Measurements from ENCODE around the gene TAF10. TPM values are rescaled to one million over a fixed set of nuclear protein-coding genes. Genes with fewer than 3 reads are reported as not detected.

Gene TAF10
- total RNA-seq, 1 experiment from 2014 or later: 387 TPM

GRCh38 chr11:6614446-6614845 lies 2.4 kb upstream of the TAF10 start:
- ATAC-seq (no peak), DNase-seq (ENCODE audit: low read depth, low spot score) (no peak)
- Histone ChIP-seq H3K36me3 (ENCODE audit: control insufficient read depth, insufficient read depth, low read length) (peaks cover 19% of the 10 kb centered on the region), H3K27me3 (ENCODE audit: control insufficient read depth, insufficient read depth, low read length) (no peaks in the 10 kb centered on the region), H3K4me1 (ENCODE audit: control insufficient read depth, insufficient read depth, low read length) (peaks cover 29% of the 10 kb centered on the region), H3K27ac (ENCODE audit: low read length) (no peak overlapping the region), H3K4me3 (ENCODE audit: low read depth in 2 of 2, low read length in 2 of 2) (no peak overlapping the region), H3K9me3 (ENCODE audit: control insufficient read depth, insufficient read depth, low read depth, low read length) (no peaks in the 10 kb centered on the region)
- ChIA-PET CTCF (no interaction called here), POLR2A (interaction anchor here (0.5 kb wide), 1 partner anchor 57 kb away, joined by 8 read pairs; no protein-coding TSS in a partner anchor)
- in situ Hi-C loops (cut with HindIII; ENCODE audit: low pct_unique_long_range_greater_than_20kb, low sequenced_read_pairs) (no loop called here), intact Hi-C loops (cut with micrococcal nuclease; ENCODE audit: unreplicated experiment) (loop anchor here (5.0 kb wide), 1 partner anchor 68 kb away; the partner anchor contains the start of gene MRPL17)
- no TSS peak for BruUV-seq (replicated peaks)
- no peak for TF ChIP-seq TCF7L2 (IDR thresholded peaks at IDR 0.05; ENCODE audit: low read depth, low read length)
- TF ChIP-seq CTCF (IDR thresholded peaks at IDR 0.05): no peak
- TF ChIP-seq POLR2AphosphoS5 (IDR thresholded peaks at IDR 0.05; ENCODE audit: low read depth, low read length): no peak
- no peak for TF ChIP-seq REST (IDR thresholded peaks at IDR 0.05; ENCODE audit: insufficient read depth in 1 of 2, low read depth in 2 of 2, low read length in 1 of 2)
- TF ChIP-seq SIN3A (IDR thresholded peaks at IDR 0.05; ENCODE audit: borderline replicate concordance, insufficient read depth, low read depth, low read length): no peak

- ChIA-PET CTCF (interaction anchor here (0.7 to 1.8 kb wide), 2 partner anchors 25 to 70 kb away, joined by 4 to 5 read pairs; partner anchors contain the start of gene MRPL17), POLR2A (no interaction called here)
- Histone ChIP-seq H3K36me3 (ENCODE audit: control insufficient read depth, insufficient read depth, low read length) (peaks cover 27% of the 10 kb centered on the region), H3K4me3 (ENCODE audit: low read depth in 2 of 2, low read length in 2 of 2) (no peak overlapping the region), H3K9me3 (ENCODE audit: control insufficient read depth, insufficient read depth, low read depth, low read length) (no peaks in the 10 kb centered on the region), H3K4me1 (ENCODE audit: control insufficient read depth, insufficient read depth, low read length) (peaks cover 29% of the 10 kb centered on the region), H3K27ac (ENCODE audit: low read length) (no peak overlapping the region), H3K27me3 (ENCODE audit: control insufficient read depth, insufficient read depth, low read length) (no peaks in the 10 kb centered on the region)
- in situ Hi-C loops (cut with HindIII; ENCODE audit: low pct_unique_long_range_greater_than_20kb, low sequenced_read_pairs) (no loop called here), intact Hi-C loops (cut with micrococcal nuclease; ENCODE audit: unreplicated experiment) (loop anchor here (5.0 kb wide), 1 partner anchor 69 kb away; the partner anchor contains the start of gene MRPL17)
- no TSS peak for BruUV-seq (replicated peaks)
- DNase-seq (ENCODE audit: low read depth, low spot score) (no peak), ATAC-seq (no peak)
- TF ChIP-seq CTCF (IDR thresholded peaks at IDR 0.05): no peak
Measured at GRCh38 chr11:6613496-6613895, 1.5 kb upstream of the TAF10 start.
